ENCODE measurements around the gene DPF3. TPM values are rescaled to one million over a fixed set of nuclear protein-coding genes. Genes with fewer than 3 reads are reported as not detected.
A peak's percentile ranks its signal among the peaks of the same experiment; 100 is the strongest.

Gene DPF3
- total RNA-seq, 1 experiment from 2014 or later: not detected

- H3K27me3 ChIP-seq (ENCODE audit: control insufficient read depth, insufficient read depth, low read length): no peaks in the 10 kb centered on the region
- ATAC-seq: peak; percentile 99
- peak; percentile 86 for DNase-seq (ENCODE audit: low read depth, low spot score)
- no peaks in the 10 kb centered on the region for H3K36me3 ChIP-seq (ENCODE audit: control insufficient read depth, insufficient read depth, low read length)
- TF ChIP-seq CTCF (IDR thresholded peaks at IDR 0.05) (no peak), SIN3A (IDR thresholded peaks at IDR 0.05; ENCODE audit: borderline replicate concordance, insufficient read depth, low read depth, low read length) (peak; percentile 83)
- peak within 1 kb of the TSS; percentile 80 for H3K27ac ChIP-seq (ENCODE audit: low read length)
- no peaks in the 10 kb centered on the region; the same call in 1 of the 2 replicates for H3K4me1 ChIP-seq (ENCODE audit: control insufficient read depth, insufficient read depth, low read length)
- BruUV-seq (replicated peaks): no TSS peak
- intact Hi-C loops (cut with micrococcal nuclease; ENCODE audit: unreplicated experiment) (no loop called here), in situ Hi-C loops (cut with HindIII; ENCODE audit: low pct_unique_long_range_greater_than_20kb, low sequenced_read_pairs) (no loop called here)
- ChIA-PET POLR2A (interaction anchor here (0.7 kb wide), 1 partner anchor 645 kb away, joined by 3 read pairs; no protein-coding TSS in a partner anchor), CTCF (no interaction called here)
- peak within 1 kb of the TSS; percentile 53 to 72 for H3K4me3 ChIP-seq (ENCODE audit: low read depth in 2 of 2, low read length in 2 of 2)
- no peaks in the 10 kb centered on the region for H3K9me3 ChIP-seq (ENCODE audit: control insufficient read depth, insufficient read depth, low read depth, low read length)
Measured at GRCh38 chr14:72926292-72927028, 32.6 kb upstream of the DPF3 start, which contains the start of gene DCAF4. DCAF4 (plus strand) TSS chr14:72926464; CDS start chr14:72937979, 11,515 bp downstream.

GRCh38 chr14:72925815-72926291 lies 32.0 kb upstream of the DPF3 start:
- CTCF ChIA-PET: no interaction called here
- TF ChIP-seq REST (IDR thresholded peaks at IDR 0.05; ENCODE audit: insufficient read depth in 1 of 2, low read depth in 2 of 2, low read length in 1 of 2) (no peak), POLR2AphosphoS5 (IDR thresholded peaks at IDR 0.05; ENCODE audit: low read depth, low read length) (no peak), CTCF (IDR thresholded peaks at IDR 0.05) (no peak), TCF7L2 (IDR thresholded peaks at IDR 0.05; ENCODE audit: low read depth, low read length) (no peak), SIN3A (IDR thresholded peaks at IDR 0.05; ENCODE audit: borderline replicate concordance, insufficient read depth, low read depth, low read length) (no peak)
- ATAC-seq: peak; percentile 68

More at GRCh38 chr14:72925815-72926291, 32.0 kb upstream of the DPF3 start:
- Histone ChIP-seq H3K27ac (ENCODE audit: low read length) (peak overlapping the region; percentile 80), H3K36me3 (ENCODE audit: control insufficient read depth, insufficient read depth, low read length) (no peaks in the 10 kb centered on the region), H3K4me3 (ENCODE audit: low read depth in 2 of 2, low read length in 2 of 2) (peak overlapping the region; percentile 53 to 72), H3K27me3 (ENCODE audit: control insufficient read depth, insufficient read depth, low read length) (no peaks in the 10 kb centered on the region), H3K9me3 (ENCODE audit: control insufficient read depth, insufficient read depth, low read depth, low read length) (no peaks in the 10 kb centered on the region), H3K4me1 (ENCODE audit: control insufficient read depth, insufficient read depth, low read length) (no peaks in the 10 kb centered on the region; the same call in 1 of the 2 replicates)
- in situ Hi-C loops (cut with HindIII; ENCODE audit: low pct_unique_long_range_greater_than_20kb, low sequenced_read_pairs) (no loop called here), intact Hi-C loops (cut with micrococcal nuclease; ENCODE audit: unreplicated experiment) (no loop called here)
- POLR2A ChIA-PET: interaction anchor here (0.7 kb wide), 1 partner anchor 644 kb away, joined by 3 read pairs; no protein-coding TSS in a partner anchor
- DNase-seq (ENCODE audit: low read depth, low spot score): no peak
- BruUV-seq (replicated peaks): no TSS peak
